GM21786 (cell line): ENCODE data around the gene GLP1R.

ENCODE experiments used
- ATAC-seq: cut with Tn5 transposase; IDR thresholded peaks from one replicate; pipeline ENCODE4 v1.9.1; 2021; ENCODE audit not compliant: unreplicated experiment

GLP1R gene

DNA sequence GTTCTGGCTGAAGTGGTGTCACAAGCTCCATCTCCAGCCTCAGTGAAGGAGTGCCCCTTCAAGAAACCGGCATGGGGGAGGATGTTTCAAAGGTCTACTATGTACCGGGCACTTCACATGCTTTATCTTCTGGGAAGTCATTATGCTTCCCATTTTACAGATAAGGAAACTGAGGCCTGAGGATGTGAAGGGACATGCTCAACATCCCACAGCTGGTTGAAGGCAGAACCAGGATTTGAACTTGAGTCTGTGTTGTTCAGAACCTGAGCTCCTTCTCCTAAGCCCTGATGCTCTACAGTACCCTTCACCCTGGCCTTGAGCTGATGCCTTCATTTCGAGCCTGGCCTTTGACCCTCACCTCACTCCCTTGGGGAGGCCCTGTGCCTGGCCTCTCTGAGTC lies 13.0 kb downstream of the GLP1R start:
- ATAC-seq: no peak

DNA sequence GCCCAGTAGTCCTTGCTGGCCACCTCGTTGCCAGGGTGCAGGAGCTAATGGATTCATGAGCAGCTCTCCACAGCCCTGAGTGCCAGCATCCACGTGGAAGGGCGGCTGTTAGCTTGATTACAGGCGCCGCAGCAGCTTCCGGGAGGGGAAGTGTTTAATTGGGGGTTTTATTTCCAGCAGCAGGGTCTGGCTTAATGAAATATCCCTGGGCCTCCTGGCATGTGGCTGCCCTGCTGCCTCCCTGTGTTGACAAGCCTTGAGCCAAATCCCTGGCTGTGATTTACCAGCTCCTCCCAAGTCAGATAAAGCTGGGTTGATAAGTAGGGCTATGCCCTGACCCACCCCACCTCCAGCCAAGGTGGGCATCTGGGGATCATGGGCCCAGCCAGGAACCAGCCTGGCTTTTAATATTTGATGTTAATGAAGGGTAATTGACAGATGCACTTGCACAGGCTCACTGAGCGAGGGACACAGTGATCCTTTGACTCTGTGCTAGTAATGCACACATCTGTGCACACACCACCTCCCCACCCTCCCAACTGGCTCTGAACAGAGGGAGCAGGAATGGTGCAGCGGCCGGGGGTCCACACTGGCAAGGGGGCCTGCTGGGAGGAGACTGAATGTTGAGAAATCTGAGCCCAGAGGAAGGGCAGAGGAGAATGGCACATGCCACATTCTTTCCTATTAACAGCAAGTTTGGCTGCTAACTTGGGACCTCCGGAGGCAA lies 13.6 kb downstream of the GLP1R start:
- ATAC-seq: no peak

GRCh38 chr6:39063526-39063925 lies 14.9 kb downstream of the GLP1R start:
- no peak for ATAC-seq

DNA sequence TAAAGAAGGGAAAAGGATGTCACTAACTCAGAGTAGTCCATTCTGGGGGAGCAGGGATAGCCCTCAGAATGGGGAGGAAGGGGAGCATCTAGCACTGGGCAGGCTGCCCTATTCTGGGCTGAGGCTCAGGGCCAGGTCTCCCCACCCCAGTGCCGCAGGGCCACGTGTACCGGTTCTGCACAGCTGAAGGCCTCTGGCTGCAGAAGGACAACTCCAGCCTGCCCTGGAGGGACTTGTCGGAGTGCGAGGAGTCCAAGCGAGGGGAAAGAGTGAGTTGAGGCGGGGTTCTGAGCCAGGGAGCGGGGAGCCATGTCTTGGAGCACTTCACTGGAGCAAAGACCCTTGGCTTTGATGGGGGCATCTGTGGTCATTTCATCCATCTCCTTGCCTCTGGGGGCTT lies 17.0 kb downstream of the GLP1R start:
- no peak for ATAC-seq

DNA sequence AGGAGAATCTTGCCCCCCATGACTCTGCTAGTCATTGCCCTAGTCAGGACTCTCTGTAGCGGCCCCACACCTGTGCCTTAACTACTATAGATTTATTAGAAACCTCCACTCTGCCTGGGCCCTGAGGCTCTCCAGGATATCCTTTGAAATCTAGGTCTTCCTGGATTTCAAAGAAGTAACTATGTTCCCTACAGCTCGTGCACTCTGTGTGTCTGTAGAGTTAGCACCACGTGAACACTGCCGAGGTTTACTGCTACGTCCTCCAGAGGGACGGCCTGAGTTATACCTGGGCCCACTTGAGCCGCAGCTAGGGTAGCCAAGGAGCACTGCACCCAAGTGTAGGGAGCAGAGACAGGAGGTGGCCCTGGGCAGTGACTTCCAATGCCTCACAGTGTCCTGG lies 19.8 kb downstream of the GLP1R start:
- ATAC-seq: no peak

DNA sequence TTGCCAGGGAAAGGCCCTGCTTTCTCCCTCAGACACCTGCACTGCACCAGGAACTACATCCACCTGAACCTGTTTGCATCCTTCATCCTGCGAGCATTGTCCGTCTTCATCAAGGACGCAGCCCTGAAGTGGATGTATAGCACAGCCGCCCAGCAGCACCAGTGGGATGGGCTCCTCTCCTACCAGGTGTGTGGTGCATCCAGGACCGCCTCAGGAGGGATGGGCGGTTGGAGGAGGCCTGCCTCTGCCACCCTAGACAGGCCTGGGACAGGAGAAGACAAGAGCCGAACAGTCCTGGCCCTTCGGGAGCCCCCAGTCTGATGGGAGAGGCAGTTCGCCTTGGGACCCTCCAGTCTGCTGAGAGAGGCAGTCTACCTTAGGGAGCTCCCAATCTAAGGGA lies 24.2 kb downstream of the GLP1R start:
- ATAC-seq: no peak

DNA sequence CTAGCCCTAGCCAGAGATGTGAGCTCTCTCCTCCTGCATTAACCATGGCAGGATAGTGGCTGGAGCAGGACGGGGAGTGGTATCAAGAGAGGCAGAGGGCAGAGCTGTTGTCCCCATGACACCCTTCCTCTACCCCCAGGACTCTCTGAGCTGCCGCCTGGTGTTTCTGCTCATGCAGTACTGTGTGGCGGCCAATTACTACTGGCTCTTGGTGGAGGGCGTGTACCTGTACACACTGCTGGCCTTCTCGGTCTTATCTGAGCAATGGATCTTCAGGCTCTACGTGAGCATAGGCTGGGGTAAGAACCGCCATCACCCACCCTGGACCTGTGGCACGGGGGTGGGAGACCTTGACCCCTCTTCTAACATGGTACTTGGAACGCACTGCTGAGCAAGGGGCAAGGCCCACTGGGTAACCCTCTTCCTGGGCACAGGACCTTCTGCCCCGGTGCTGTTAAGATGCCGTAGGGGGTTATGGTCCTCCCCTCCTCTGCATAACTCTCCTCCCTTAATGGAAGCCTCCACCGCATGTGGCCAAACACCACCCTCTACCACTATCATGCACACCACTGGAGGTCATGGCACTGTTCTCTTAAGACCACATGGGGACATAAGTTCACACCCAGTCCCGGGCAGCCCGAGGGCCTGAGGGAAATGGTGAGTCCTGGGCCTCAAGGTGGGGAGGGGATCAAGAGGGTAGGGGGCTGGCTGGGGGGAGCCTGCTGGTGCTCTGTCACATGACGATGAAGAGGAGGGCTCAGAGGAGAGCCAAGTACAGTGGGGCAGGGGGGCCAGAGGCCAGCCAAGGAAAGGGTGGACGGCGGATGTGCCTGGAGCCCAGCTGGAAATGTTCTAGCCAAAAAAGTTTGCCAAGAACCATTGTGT lies 25.1 kb downstream of the GLP1R start:
- ATAC-seq: no peak

DNA sequence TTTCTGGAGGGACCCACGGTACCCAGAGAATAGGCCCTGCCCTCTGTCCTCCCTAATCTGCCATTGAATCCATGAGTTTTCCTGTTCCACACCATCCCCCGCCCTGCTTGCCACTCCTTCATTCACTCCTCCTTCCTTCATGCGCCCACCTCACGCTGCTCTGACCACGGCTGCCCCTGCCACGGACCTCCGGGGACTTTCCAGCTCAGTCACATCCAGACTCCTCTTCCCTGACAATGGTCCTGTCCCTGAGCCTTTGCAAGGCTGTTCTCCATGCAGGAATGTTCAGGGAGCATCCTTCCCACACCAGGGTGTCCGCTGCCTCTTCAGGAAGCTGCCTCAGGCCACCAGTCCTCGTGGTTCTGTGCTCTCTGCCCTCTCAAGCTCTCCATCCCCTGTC lies 25.9 kb downstream of the GLP1R start:
- ATAC-seq: no peak

- ATAC-seq: no peak
These were observed 26.6 kb downstream of the GLP1R start for GRCh38 chr6:39075010-39075686.

GRCh38 chr6:39075807-39076622 lies 27.4 kb downstream of the GLP1R start:
- ATAC-seq: no peak

GRCh38 chr6:39076623-39077535 lies 28.3 kb downstream of the GLP1R start:
- ATAC-seq: peak; percentile 43

DNA sequence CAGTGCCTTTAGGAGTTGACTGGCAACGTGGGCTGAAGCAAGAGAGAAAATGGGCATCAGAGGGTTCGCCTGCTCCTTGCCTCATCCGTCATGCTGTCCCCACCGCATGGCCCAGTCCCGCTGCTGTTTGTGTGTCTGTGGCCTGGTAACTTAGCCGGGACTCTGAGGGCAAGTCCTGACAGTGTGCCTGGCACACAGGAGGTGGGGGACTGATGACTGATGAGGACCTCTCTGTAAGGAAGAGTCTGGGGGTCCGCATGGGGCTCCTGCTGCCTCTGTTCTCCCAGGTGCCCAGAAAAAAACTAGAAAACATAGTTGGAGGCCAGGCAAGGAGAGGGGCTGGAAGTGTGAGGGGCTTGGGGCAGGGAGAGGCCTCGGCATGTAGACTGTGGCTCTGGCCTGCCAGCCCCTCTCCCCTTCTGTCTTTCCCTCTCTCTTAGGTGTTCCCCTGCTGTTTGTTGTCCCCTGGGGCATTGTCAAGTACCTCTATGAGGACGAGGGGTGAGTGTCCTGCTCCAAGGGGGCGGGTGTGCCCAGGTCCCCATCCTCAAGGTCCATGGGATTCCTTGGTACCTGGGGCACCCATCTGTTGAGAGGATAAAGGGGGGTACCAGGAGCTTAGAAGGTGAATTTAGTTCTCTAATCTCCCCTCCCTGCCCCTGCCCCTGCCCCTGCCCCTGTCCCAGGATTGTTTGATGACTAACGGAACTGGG lies 29.5 kb downstream of the GLP1R start:
- no peak for ATAC-seq

DNA sequence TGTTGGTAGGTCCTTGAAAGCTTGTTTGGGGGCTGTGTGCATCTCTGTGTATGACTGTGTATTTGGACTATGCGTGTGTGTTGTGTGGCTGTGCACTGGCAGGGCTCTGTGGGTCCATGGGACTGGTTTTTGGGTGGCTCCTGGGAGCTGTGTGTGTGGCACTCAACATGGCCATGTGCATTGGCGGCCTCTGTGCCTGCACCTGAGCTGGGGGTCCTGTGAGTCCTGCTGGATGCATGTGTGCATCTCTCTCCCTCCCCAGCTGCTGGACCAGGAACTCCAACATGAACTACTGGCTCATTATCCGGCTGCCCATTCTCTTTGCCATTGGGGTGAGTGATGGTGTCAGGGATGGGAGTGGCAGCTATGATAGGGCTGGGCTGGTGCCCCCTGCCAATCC lies 30.1 kb downstream of the GLP1R start:
- ATAC-seq: no peak

GRCh38 chr6:39079197-39080125 lies 30.9 kb downstream of the GLP1R start:
- ATAC-seq: no peak

- ATAC-seq: no peak
These were observed 31.8 kb downstream of the GLP1R start for GRCh38 chr6:39080246-39080875.

DNA sequence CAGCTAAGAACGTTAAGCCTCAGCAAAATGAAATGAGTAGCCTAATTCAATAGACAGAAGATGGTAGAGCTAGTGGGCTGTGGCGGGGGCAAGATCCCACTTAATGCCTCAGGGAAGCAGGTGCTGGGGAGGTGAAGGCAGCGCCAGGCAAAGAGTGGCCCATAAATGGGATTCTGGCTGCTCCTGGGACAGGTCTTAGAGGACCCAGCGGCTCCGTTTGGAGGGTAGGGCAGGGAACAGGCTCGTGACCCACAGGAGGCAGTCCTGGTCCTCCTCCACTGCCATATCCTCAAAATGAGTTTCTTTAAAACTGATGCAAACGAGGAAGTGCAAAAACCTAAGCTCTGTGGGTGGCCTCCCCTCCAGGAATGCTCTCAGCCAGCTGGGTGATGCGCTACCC lies 33.7 kb downstream of the GLP1R start:
- no peak for ATAC-seq

GRCh38 chr6:39083231-39083634 lies 34.7 kb downstream of the GLP1R start:
- ATAC-seq: no peak

DNA sequence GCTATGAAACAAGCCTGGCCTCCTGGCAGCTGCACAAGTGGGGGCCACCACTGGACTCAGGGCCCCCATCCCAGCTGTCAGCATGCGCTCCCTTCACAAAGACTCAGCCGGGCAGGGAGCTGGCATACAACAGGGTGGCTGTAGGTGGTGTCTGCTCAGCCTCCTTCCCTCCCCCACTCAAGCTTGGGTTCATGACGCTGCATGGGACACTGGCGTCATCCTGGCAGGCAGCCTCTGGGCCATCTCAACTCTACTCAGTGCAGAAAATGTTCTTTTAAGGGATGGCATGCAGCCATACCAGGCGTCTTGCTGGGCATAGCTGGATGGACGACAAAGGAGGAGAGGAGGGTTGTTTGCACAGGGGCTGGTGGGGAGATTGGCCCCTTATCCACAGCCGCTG lies 35.9 kb downstream of the GLP1R start:
- ATAC-seq: no peak
